HepG2 (cell line): Measurements from ENCODE around the gene PARS2. TPM values are rescaled to one million over a fixed set of nuclear protein-coding genes. Genes with fewer than 3 reads are reported as not detected.

Experiments used
- FIP1L1 ChIP-seq: fragments of 200-400 bp; formaldehyde crosslinking; IDR thresholded peaks from 2 replicates; pipeline ENCODE4 v1.6.1; 2018; ENCODE audit warnings: low read depth, mild to moderate bottlenecking, low read length, moderate library complexity, borderline replicate concordance; ENCODE audit not compliant: insufficient read depth
- MNT ChIP-seq: fragments of 450-650 bp; IDR thresholded peaks from 2 replicates; pipeline ENCODE4 v1.6.1; 2016
- PAWR ChIP-seq: sonication (generic); formaldehyde crosslinking; IDR thresholded peaks from 2 replicates; pipeline ENCODE4 v1.4.0; 2020; ENCODE audit warnings: missing genetic modification reagents, mild to moderate bottlenecking, borderline replicate concordance
- ZBTB2 ChIP-seq: sonication (generic); formaldehyde crosslinking; IDR thresholded peaks from 2 replicates; pipeline ENCODE4 v1.8.0; 2022; ENCODE audit warnings: low read depth, missing genetic modification reagents
- ZBTB39 ChIP-seq: sonication (generic); formaldehyde crosslinking; IDR thresholded peaks from 2 replicates; pipeline ENCODE4 v1.5.0; 2020; ENCODE audit warnings: missing genetic modification reagents
- ZNF232 ChIP-seq: sonication (generic); formaldehyde crosslinking; IDR thresholded peaks from 2 replicates; pipeline ENCODE4 v1.4.0; 2020; ENCODE audit warnings: missing genetic modification reagents, borderline replicate concordance
- ZNF263 ChIP-seq: sonication (generic); formaldehyde crosslinking; IDR thresholded peaks from 2 replicates; pipeline ENCODE4 v1.4.0; 2020; ENCODE audit warnings: missing genetic modification reagents
- ZNF276 ChIP-seq: sonication (generic); formaldehyde crosslinking; IDR thresholded peaks from 2 replicates; pipeline ENCODE4 v1.4.0; 2020; ENCODE audit warnings: mild to moderate bottlenecking, low read depth, missing genetic modification reagents
- polyA plus RNA-seq, 8 experiments: library from polyadenylated mRNA; depleted of rRNA in 3 of 8; stranded (reverse) in 7 of 8; unstranded in 1 of 8; fragments of >200 nt; fragmentation: Illumina TruSeq in 4 of 8; extraction: Trizol in 4 of 8; gene quantifications; 2 replicates each; pipeline versions ENCODE4 v1.2.1 to v1.2.3, GENCODE V29; 2011 to 2016; ENCODE audit warnings: low read depth in 4 of 8, missing spikeins in 1 of 8, mixed read lengths in 1 of 8; ENCODE audit not compliant: insufficient read depth in 1 of 8
- total RNA-seq, 5 experiments: library from RNA; depleted of rRNA; stranded (reverse); fragments of >200 nt; fragmentation: Illumina TruSeq; extraction: Trizol; gene quantifications; 2 replicates each; pipeline ENCODE4 v1.2.3, GENCODE V29; 2016; ENCODE audit warnings: low read depth in 1 of 5
- TF ChIP-seq, protein P1 (sequence below): sonication (generic); formaldehyde crosslinking; IDR thresholded peaks from 2 replicates; pipeline ENCODE4 v1.5.0; 2020; ENCODE audit warnings: missing genetic modification reagents, mild to moderate bottlenecking, borderline replicate concordance
- TF ChIP-seq, protein P2 (sequence below): sonication (generic); formaldehyde crosslinking; conservative IDR thresholded peaks from 2 replicates; pipeline ENCODE4 v1.8.0; 2022; ENCODE audit warnings: mild to moderate bottlenecking, moderate library complexity, missing genetic modification reagents
- TF ChIP-seq, protein P3 (sequence below): sonication (generic); formaldehyde crosslinking; IDR thresholded peaks from 2 replicates; pipeline ENCODE4 v1.4.0; 2020; ENCODE audit warnings: missing genetic modification reagents, low read depth, mild to moderate bottlenecking, borderline replicate concordance

The PARS2 gene
- total and polyA plus RNA-seq, 2 of the 13 experiments (the other 11 are each of a cell fraction or from before 2014, with no cell fraction given), result 2.4 to 4.6 TPM

- no peak for TF ChIP-seq ZNF263 (CRISPR knock-in tag)
- TF ChIP-seq, protein P1, sequence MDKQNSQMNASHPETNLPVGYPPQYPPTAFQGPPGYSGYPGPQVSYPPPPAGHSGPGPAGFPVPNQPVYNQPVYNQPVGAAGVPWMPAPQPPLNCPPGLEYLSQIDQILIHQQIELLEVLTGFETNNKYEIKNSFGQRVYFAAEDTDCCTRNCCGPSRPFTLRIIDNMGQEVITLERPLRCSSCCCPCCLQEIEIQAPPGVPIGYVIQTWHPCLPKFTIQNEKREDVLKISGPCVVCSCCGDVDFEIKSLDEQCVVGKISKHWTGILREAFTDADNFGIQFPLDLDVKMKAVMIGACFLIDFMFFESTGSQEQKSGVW (CRISPR knock-in tag), result no peak
- TF ChIP-seq ZNF276 (CRISPR knock-in tag), result no peak
- TF ChIP-seq PAWR (CRISPR knock-in tag), result no peak
- peak; percentile 22; the same call in 1 of the 2 replicates for TF ChIP-seq MNT
- TF ChIP-seq ZBTB2 (CRISPR knock-in tag), result no peak
- peak; percentile 28; the same call in 1 of the 2 replicates for TF ChIP-seq ZNF232 (CRISPR knock-in tag)
- TF ChIP-seq FIP1L1, result no peak
- TF ChIP-seq, protein P2, sequence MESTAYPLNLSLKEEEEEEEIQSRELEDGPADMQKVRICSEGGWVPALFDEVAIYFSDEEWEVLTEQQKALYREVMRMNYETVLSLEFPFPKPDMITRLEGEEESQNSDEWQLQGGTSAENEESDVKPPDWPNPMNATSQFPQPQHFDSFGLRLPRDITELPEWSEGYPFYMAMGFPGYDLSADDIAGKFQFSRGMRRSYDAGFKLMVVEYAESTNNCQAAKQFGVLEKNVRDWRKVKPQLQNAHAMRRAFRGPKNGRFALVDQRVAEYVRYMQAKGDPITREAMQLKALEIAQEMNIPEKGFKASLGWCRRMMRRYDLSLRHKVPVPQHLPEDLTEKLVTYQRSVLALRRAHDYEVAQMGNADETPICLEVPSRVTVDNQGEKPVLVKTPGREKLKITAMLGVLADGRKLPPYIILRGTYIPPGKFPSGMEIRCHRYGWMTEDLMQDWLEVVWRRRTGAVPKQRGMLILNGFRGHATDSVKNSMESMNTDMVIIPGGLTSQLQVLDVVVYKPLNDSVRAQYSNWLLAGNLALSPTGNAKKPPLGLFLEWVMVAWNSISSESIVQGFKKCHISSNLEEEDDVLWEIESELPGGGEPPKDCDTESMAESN (CRISPR knock-in tag), result peak; percentile 83
- no peak for TF ChIP-seq ZBTB39
- TF ChIP-seq, protein P3, sequence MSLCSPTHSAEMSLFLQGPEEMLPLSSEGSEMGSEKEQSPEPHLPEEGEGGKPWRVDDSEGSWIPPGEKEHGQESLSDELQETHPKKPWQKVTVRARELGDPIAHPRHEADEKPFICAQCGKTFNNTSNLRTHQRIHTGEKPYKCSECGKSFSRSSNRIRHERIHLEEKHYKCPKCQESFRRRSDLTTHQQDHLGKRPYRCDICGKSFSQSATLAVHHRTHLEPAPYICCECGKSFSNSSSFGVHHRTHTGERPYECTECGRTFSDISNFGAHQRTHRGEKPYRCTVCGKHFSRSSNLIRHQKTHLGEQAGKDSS (CRISPR knock-in tag), result no peak; the same call in 1 of the 2 replicates
Measured at GRCh38 chr1:54764133-54764921, at the start of gene PARS2 (continued).
